ENCODE data around the gene PCBP3. TPM values are rescaled to one million over a fixed set of nuclear protein-coding genes. Genes with fewer than 3 reads are reported as not detected.
A peak's percentile ranks its signal among the peaks of the same experiment; 100 is the strongest.

PCBP3 gene
- polyA plus RNA-seq, 1 donor (not counting 4 experiments of a cell fraction or from before 2014, with no cell fraction given): 0.25 TPM

GRCh38 chr21:45892156-45892915, 248.8 kb downstream of the PCBP3 start:
- no peak overlapping the region for H3K9ac ChIP-seq (ENCODE audit: control insufficient read depth, extremely low read depth, insufficient read depth, low read length)
- H4K20me1 ChIP-seq (ENCODE audit: control insufficient read depth, extremely low read depth, insufficient read depth, low read length): no peaks in the 10 kb centered on the region
- H3K4me1 ChIP-seq (ENCODE audit: control insufficient read depth, extremely low read depth, insufficient read depth, low read length): peaks cover 3% of the 10 kb centered on the region
- no peak for TF ChIP-seq CTCF (optimal IDR thresholded peaks at IDR 0.05 in 1 of 3, IDR thresholded peaks at IDR 0.05 in 1 of 3, conservative IDR thresholded peaks at IDR 0.05 in 1 of 3; ENCODE audit: extremely low read depth in 1 of 3, insufficient read depth in 2 of 3, low read length in 3 of 3)
- TF ChIP-seq EZH2 (IDR thresholded peaks at IDR 0.05; ENCODE audit: low read length): no peak
- H3K36me3 ChIP-seq (ENCODE audit: control insufficient read depth in 2 of 2, extremely low read depth in 1 of 2, insufficient read depth in 2 of 2, low read length in 2 of 2): no peaks in the 10 kb centered on the region
- H3K27me3 ChIP-seq (ENCODE audit: control insufficient read depth, extremely low read depth, insufficient read depth, low read length): peaks cover 24% of the 10 kb centered on the region
- no peak for DNase-seq (ENCODE audit: low read depth, low spot score)
- H3K9me1 ChIP-seq (ENCODE audit: control insufficient read depth, extremely low read depth, insufficient read depth, low read length): no peaks in the 10 kb centered on the region
- dilution Hi-C loops (cut with MboI; ENCODE audit: extremely low pct_ligation_motif_present, low sequenced_read_pairs): no loop called here
- no peak overlapping the region for H3K4me3 ChIP-seq (ENCODE audit: control insufficient read depth in 2 of 3, extremely low read depth in 1 of 3, insufficient read depth in 2 of 3, low read depth in 1 of 3, low read length in 3 of 3)
- FAIRE-seq: no peak
- H3K4me2 ChIP-seq (ENCODE audit: control insufficient read depth, extremely low read depth, insufficient read depth, low read depth, low read length): peak overlapping the region; percentile 29
- H3K9me3 ChIP-seq (ENCODE audit: control insufficient read depth, low read depth, low read length): no peaks in the 10 kb centered on the region
- no peak overlapping the region for H3K27ac ChIP-seq (ENCODE audit: control insufficient read depth, insufficient read depth, low read length)
- H3K79me2 ChIP-seq (ENCODE audit: control insufficient read depth, insufficient read depth, low read length): no peaks in the 10 kb centered on the region
- H2AFZ ChIP-seq (ENCODE audit: control insufficient read depth, low read length): no peak overlapping the region

- no peaks in the 10 kb centered on the region for H3K79me2 ChIP-seq (ENCODE audit: control insufficient read depth, insufficient read depth, low read length)
- H3K4me3 ChIP-seq (ENCODE audit: control insufficient read depth in 2 of 3, extremely low read depth in 1 of 3, insufficient read depth in 2 of 3, low read depth in 1 of 3, low read length in 3 of 3): no peak overlapping the region
- no peak for FAIRE-seq
- no peaks in the 10 kb centered on the region for H3K9me1 ChIP-seq (ENCODE audit: control insufficient read depth, extremely low read depth, insufficient read depth, low read length)
- H2AFZ ChIP-seq (ENCODE audit: control insufficient read depth, low read length): no peak overlapping the region
- peaks cover 3% of the 10 kb centered on the region for H3K4me1 ChIP-seq (ENCODE audit: control insufficient read depth, extremely low read depth, insufficient read depth, low read length)
- no peaks in the 10 kb centered on the region for H4K20me1 ChIP-seq (ENCODE audit: control insufficient read depth, extremely low read depth, insufficient read depth, low read length)
- TF ChIP-seq CTCF (optimal IDR thresholded peaks at IDR 0.05 in 1 of 3, IDR thresholded peaks at IDR 0.05 in 1 of 3, conservative IDR thresholded peaks at IDR 0.05 in 1 of 3; ENCODE audit: extremely low read depth in 1 of 3, insufficient read depth in 2 of 3, low read length in 3 of 3) (no peak), EZH2 (IDR thresholded peaks at IDR 0.05; ENCODE audit: low read length) (no peak)
- H3K27ac ChIP-seq (ENCODE audit: control insufficient read depth, insufficient read depth, low read length): no peak overlapping the region
- DNase-seq (ENCODE audit: low read depth, low spot score): no peak
- no peaks in the 10 kb centered on the region for H3K9me3 ChIP-seq (ENCODE audit: control insufficient read depth, low read depth, low read length)
- peaks cover 29% of the 10 kb centered on the region for H3K27me3 ChIP-seq (ENCODE audit: control insufficient read depth, extremely low read depth, insufficient read depth, low read length)
- dilution Hi-C loops (cut with MboI; ENCODE audit: extremely low pct_ligation_motif_present, low sequenced_read_pairs): no loop called here
- H3K9ac ChIP-seq (ENCODE audit: control insufficient read depth, extremely low read depth, insufficient read depth, low read length): no peak overlapping the region
- no peak overlapping the region for H3K4me2 ChIP-seq (ENCODE audit: control insufficient read depth, extremely low read depth, insufficient read depth, low read depth, low read length)
- no peaks in the 10 kb centered on the region for H3K36me3 ChIP-seq (ENCODE audit: control insufficient read depth in 2 of 2, extremely low read depth in 1 of 2, insufficient read depth in 2 of 2, low read length in 2 of 2)
Measured at GRCh38 chr21:45892916-45893739, 249.6 kb downstream of the PCBP3 start.
